ENCODE results near the gene FAM117B. TPM values are rescaled to one million over a fixed set of nuclear protein-coding genes. Genes with fewer than 3 reads are reported as not detected.

FAM117B gene
- total and polyA plus RNA-seq, 12 donors, result 0.49 to 3.9 (median 2.3) TPM

DNA sequence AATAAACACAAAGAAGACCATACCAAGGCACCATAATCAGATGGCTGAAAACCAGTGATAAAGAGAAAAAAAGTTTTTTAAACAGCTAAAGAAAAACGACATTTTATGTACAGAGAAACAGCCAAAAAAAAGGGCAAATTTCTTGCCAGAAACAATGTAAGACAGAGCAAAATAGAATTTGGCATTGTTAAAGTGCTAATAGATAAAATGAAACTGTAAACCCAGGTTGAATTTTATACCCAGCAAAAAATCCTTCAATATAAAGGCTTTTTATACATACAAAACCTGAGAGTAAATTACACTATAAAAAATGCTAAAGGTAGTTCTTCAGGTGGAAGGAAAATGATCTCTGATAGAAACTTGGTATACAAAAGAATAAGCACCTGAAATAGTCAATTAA, 45.7 kb downstream of the FAM117B start:
- TF ChIP-seq CTCF (IDR thresholded peaks at IDR 0.05), result no peak
- H3K27me3 ChIP-seq, result no peaks in the 10 kb centered on the region
- H3K9me3 ChIP-seq, result peaks cover 0 to 49% (median 16%) of the 10 kb centered on the region in 11 donors
- H3K4me3 ChIP-seq, result no peak overlapping the region
- no peaks in the 10 kb centered on the region for H3K4me1 ChIP-seq
- no peak for DNase-seq
- peaks cover 0 to 6% (median 0%) of the 10 kb centered on the region in 9 donors for H3K36me3 ChIP-seq
- intact Hi-C loops (cut with DNase I), result no loop called here
- H3K27ac ChIP-seq, result no peak overlapping the region
- WGBS, 2 donors, result 86 to 88% methylated on average over 1 of the region's 1 CpG
- no peak for ATAC-seq

- Histone ChIP-seq H3K4me3 (no peak overlapping the region), H3K27me3 (no peaks in the 10 kb centered on the region), H3K9me3 (peaks cover 0 to 49% (median 16%) of the 10 kb centered on the region in 11 donors), H3K36me3 (peaks cover 0 to 6% (median 0%) of the 10 kb centered on the region in 9 donors), H3K4me1 (no peaks in the 10 kb centered on the region), H3K27ac (no peak overlapping the region)
- WGBS, 2 donors, result 89 to 94% methylated on average over 9 of the region's 9 CpGs
- no peak for TF ChIP-seq CTCF (IDR thresholded peaks at IDR 0.05)
- intact Hi-C loops (cut with DNase I), result no loop called here
- DNase-seq (no peak), ATAC-seq (no peak)
Observed at GRCh38 chr2:202681688-202682205, 47.0 kb downstream of the FAM117B start.

- DNase-seq (no peak), ATAC-seq (no peak)
- WGBS, 2 donors, result 93 to 96% methylated on average over 12 of the region's 12 CpGs
- Histone ChIP-seq H3K4me3 (no peak overlapping the region), H3K27ac (no peak overlapping the region), H3K4me1 (no peaks in the 10 kb centered on the region), H3K9me3 (peaks cover 0 to 49% (median 16%) of the 10 kb centered on the region in 11 donors), H3K27me3 (no peaks in the 10 kb centered on the region), H3K36me3 (peaks cover 0 to 6% (median 0%) of the 10 kb centered on the region in 9 donors)
- no peak for TF ChIP-seq CTCF (IDR thresholded peaks at IDR 0.05)
- intact Hi-C loops (cut with DNase I), result no loop called here
Observed at GRCh38 chr2:202682274-202682673, 47.5 kb downstream of the FAM117B start.

DNA sequence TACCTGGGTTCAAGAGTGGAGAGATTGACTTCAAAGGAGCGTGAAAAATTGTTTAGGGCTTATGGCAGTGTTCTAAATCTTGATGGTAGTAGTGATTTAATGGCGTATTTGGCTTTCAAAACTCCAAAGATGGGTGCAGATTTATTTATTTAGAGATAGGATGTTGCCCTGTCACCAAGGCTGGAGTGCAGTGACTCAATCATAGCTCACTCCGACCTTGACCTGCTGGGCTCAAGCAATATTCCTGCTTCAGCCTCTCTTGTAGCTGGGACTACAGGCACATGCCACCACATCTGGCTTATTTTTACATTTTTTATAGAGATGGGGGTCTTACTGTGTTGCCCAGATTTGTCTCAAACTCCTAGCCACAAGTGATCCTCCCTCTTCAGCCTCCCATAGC, 52.5 kb downstream of the FAM117B start:
- peaks cover 0 to 17% (median 0%) of the 10 kb centered on the region in 11 donors for H3K9me3 ChIP-seq
- DNase-seq (no peak), ATAC-seq (no peak)
- H3K36me3 ChIP-seq, result no peaks in the 10 kb centered on the region
- no peaks in the 10 kb centered on the region for H3K27me3 ChIP-seq
- TF ChIP-seq CTCF (IDR thresholded peaks at IDR 0.05), result no peak
- 91 to 99% methylated on average over 3 of the region's 3 CpGs for WGBS, 2 donors
- H3K4me1 ChIP-seq, result no peaks in the 10 kb centered on the region
- intact Hi-C loops (cut with DNase I), result no loop called here
- no peak overlapping the region for H3K4me3 ChIP-seq
- no peak overlapping the region for H3K27ac ChIP-seq

All from heart right ventricle (tissue), 16 donors.